PFSK-1 (cell line): Measurements from ENCODE around the gene SLMAP.

Experiments used
- FOXP2 ChIP-seq: optimal IDR thresholded peaks from 2 replicates; pipeline ENCODE3; 2011; ENCODE audit warnings: borderline replicate concordance, control low read depth, inconsistent platforms; ENCODE audit not compliant: insufficient read depth; ENCODE audit errors: extremely low read length, extremely low read depth
- POLR2AphosphoS5 ChIP-seq: IDR thresholded peaks from 2 replicates; pipeline ENCODE4 v1.6.1; 2012; ENCODE audit warnings: low read depth, mild to moderate bottlenecking, control low read depth, low read length, moderate library complexity
- SIN3A ChIP-seq: IDR thresholded peaks from 2 replicates; pipeline ENCODE4 v1.6.1; 2012; ENCODE audit warnings: mild to moderate bottlenecking, low read length, moderate library complexity, borderline replicate concordance; ENCODE audit not compliant: insufficient read depth
- TAF1 ChIP-seq: IDR thresholded peaks from 2 replicates; pipeline ENCODE4 v1.6.1; 2012; ENCODE audit warnings: low read length, control low read depth, borderline replicate concordance; ENCODE audit not compliant: insufficient read depth
- TF ChIP-seq, protein P1 (sequence below), 2 experiments: IDR thresholded peaks; 2 replicates each; pipeline versions ENCODE4 v1.6.1 to v1.8.0; 2011 to 2012; ENCODE audit warnings: low read depth in 2 of 2, low read length in 2 of 2, control low read depth in 1 of 2, inconsistent platforms in 1 of 2, mild to moderate bottlenecking in 1 of 2, moderate library complexity in 1 of 2; ENCODE audit not compliant: insufficient read depth in 1 of 2

Gene SLMAP

DNA sequence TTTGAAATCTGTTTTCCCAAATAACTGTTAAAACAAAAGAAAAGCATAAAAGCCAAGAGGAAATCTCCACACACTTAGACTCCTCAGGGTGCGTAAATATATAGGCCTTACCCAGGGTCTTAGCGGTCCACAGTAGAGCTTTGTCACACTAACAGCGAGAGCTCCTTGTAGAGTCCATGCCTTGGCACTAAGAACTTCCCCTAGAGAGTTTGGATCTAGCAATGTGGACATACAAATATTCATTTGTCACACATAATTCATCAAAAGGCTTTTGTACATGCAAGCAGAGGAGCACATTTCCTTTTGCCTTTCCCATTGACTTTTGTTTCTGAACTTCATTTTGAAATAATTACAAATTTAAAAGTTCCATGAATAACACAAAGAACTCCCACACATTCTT is 11.0 kb upstream of the SLMAP start:
- TF ChIP-seq TAF1: no peak
- TF ChIP-seq, protein P1, sequence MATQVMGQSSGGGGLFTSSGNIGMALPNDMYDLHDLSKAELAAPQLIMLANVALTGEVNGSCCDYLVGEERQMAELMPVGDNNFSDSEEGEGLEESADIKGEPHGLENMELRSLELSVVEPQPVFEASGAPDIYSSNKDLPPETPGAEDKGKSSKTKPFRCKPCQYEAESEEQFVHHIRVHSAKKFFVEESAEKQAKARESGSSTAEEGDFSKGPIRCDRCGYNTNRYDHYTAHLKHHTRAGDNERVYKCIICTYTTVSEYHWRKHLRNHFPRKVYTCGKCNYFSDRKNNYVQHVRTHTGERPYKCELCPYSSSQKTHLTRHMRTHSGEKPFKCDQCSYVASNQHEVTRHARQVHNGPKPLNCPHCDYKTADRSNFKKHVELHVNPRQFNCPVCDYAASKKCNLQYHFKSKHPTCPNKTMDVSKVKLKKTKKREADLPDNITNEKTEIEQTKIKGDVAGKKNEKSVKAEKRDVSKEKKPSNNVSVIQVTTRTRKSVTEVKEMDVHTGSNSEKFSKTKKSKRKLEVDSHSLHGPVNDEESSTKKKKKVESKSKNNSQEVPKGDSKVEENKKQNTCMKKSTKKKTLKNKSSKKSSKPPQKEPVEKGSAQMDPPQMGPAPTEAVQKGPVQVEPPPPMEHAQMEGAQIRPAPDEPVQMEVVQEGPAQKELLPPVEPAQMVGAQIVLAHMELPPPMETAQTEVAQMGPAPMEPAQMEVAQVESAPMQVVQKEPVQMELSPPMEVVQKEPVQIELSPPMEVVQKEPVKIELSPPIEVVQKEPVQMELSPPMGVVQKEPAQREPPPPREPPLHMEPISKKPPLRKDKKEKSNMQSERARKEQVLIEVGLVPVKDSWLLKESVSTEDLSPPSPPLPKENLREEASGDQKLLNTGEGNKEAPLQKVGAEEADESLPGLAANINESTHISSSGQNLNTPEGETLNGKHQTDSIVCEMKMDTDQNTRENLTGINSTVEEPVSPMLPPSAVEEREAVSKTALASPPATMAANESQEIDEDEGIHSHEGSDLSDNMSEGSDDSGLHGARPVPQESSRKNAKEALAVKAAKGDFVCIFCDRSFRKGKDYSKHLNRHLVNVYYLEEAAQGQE (IDR thresholded peaks at IDR 0.05; ENCODE audit: insufficient read depth in 1 of 2, low read depth in 2 of 2, low read length in 2 of 2): no peak
- no peak for TF ChIP-seq POLR2AphosphoS5

DNA sequence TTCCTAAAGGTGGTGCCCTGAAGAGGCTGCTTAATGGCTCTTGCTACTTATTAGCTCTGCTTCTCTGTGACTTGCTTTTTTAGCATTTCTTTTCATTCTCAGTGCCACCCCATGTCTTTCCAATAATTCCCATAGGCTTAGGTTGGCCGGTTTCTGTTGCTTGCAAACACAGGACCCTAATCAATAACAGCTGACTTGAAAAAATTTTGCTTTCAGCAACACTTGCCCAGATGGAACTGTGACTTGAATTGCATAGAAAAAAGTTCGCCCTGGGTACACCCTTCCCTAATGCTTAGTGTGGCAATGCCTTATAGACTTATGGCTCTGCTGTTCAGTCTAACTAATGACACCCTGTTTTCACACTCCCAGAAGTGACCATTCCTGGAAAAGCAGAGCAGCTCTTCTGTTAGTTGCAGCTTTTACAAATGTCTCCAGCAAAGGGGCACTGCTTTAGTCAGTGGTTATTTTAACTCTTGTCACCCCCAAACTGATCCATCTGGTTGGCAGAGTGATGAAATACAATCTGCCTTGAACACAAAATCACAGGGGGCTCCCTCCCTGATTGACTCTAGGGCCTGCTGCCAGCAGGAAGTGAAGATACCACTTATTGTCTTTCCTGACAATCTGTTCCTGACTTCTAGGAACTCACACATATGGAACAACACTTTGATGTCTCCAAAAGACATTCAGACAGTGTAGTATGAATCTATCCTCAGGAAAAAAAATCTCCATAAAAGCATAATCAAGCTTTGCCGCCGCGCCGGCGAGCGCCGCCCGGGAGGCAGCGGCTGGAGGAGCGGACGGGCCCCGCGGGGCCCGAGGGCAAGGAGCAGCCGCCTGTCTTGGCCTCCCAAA is 9.7 kb upstream of the SLMAP start:
- no peak for TF ChIP-seq FOXP2
- TF ChIP-seq POLR2AphosphoS5: no peak

DNA sequence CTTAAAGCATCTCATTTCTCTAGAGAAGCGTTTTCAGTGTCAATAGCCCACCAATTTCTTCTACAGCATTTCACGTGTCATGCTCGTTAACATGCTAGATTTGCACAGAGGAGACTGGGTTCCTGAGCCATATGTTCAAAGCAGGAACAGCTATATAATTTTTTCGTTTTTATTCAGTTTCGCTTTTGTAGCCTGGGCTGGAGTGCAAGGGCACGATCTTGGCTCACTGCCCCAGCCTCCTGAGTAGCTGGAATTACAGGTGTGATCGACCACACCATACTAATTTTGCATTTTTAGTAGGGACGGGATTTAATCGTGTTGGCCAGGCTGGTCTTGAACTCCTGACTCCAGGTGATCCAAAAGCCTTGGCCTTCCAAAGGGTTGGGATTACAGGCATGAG is 6.6 kb upstream of the SLMAP start:
- TF ChIP-seq POLR2AphosphoS5 (no peak), TAF1 (no peak), FOXP2 (no peak), SIN3A (no peak)
- TF ChIP-seq, protein P1 (IDR thresholded peaks at IDR 0.05; ENCODE audit: insufficient read depth in 1 of 2, low read depth in 2 of 2, low read length in 2 of 2): no peak

DNA sequence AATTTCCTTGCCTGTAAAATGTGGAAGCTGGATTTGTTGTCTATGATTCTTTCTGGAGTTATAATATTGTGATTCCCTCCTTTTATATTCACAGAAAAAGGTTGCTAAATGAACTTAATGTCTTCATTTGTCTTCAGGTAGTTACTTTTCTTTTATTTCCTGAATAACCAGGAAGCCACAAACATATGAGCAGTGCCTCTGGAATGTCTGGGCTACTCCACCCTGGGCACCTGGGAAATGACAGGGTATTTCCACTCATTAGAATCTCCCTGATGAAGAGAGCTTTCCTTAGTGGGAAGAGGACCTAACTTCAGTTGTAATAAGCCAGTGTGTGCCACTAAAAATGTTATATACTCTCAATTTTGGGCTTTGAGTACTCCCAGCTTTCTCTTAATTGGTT is 3.8 kb upstream of the SLMAP start:
- TF ChIP-seq FOXP2 (no peak), POLR2AphosphoS5 (no peak)
- TF ChIP-seq, protein P1 (IDR thresholded peaks at IDR 0.05; ENCODE audit: insufficient read depth in 1 of 2, low read depth in 2 of 2, low read length in 2 of 2): no peak

DNA sequence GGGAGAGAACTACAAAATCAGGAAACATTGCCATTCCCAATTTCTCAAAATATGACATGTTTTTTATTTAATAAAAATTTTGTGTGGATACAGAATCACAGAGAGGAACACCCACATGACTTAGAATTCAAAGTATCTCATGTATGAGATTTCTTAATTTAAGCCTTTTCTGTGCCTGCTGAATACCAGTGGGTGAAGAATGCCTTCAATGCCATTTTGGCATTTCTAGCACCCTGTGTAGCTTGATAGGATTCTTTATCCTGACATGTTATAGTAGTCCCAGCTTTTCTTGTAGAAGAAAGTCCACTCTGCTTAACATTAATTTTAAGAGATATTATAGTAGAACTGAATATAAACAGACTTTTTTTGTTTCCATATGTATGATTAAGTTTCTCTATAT is 3.1 kb upstream of the SLMAP start:
- TF ChIP-seq, protein P1 (IDR thresholded peaks at IDR 0.05; ENCODE audit: insufficient read depth in 1 of 2, low read depth in 2 of 2, low read length in 2 of 2): no peak
- TF ChIP-seq TAF1 (no peak), POLR2AphosphoS5 (no peak), FOXP2 (no peak), SIN3A (no peak)
